Measurements from ENCODE around the gene ARHGEF17.

ARHGEF17 gene

GRCh38 chr11:73347067-73347466, 39.0 kb downstream of the ARHGEF17 start:
- H2AFZ ChIP-seq, result no peak overlapping the region
- H3K36me3 ChIP-seq (ENCODE audit: control insufficient read depth, insufficient read depth, low read length), result no peaks in the 10 kb centered on the region
- H3K79me2 ChIP-seq, result peaks cover 2% of the 10 kb centered on the region
- no peak for TF ChIP-seq CTCF (IDR thresholded peaks at IDR 0.05)
- H3K27me3 ChIP-seq (ENCODE audit: control insufficient read depth, insufficient read depth, low read length), result no peaks in the 10 kb centered on the region
- H3K4me3 ChIP-seq (ENCODE audit: low read depth, low read length), result no peak overlapping the region
- H3K9ac ChIP-seq, result no peak overlapping the region
- no peak overlapping the region for H3K27ac ChIP-seq
- peaks cover 7% of the 10 kb centered on the region for H3K4me1 ChIP-seq
- no peak overlapping the region for H3K4me2 ChIP-seq (ENCODE audit: low read length)
- no peaks in the 10 kb centered on the region for H3K9me3 ChIP-seq (ENCODE audit: control insufficient read depth, low read length)

- Histone ChIP-seq H3K4me2 (ENCODE audit: low read length) (no peak overlapping the region), H3K36me3 (ENCODE audit: control insufficient read depth, insufficient read depth, low read length) (no peaks in the 10 kb centered on the region), H3K9me3 (ENCODE audit: control insufficient read depth, low read length) (no peaks in the 10 kb centered on the region), H3K27me3 (ENCODE audit: control insufficient read depth, insufficient read depth, low read length) (no peaks in the 10 kb centered on the region), H3K4me1 (peaks cover 4% of the 10 kb centered on the region), H3K27ac (no peak overlapping the region), H2AFZ (no peak overlapping the region), H3K9ac (no peak overlapping the region), H3K4me3 (ENCODE audit: low read depth, low read length) (no peak overlapping the region), H3K79me2 (peaks cover 5% of the 10 kb centered on the region)
- no peak for TF ChIP-seq CTCF (IDR thresholded peaks at IDR 0.05)
These were observed 40.8 kb downstream of the ARHGEF17 start for GRCh38 chr11:73348838-73349237.

GRCh38 chr11:73349633-73350032, 41.6 kb downstream of the ARHGEF17 start:
- Histone ChIP-seq H3K36me3 (ENCODE audit: control insufficient read depth, insufficient read depth, low read length) (no peaks in the 10 kb centered on the region), H3K4me1 (peaks cover 3% of the 10 kb centered on the region), H3K9ac (no peak overlapping the region), H3K4me3 (ENCODE audit: low read depth, low read length) (no peak overlapping the region), H3K9me3 (ENCODE audit: control insufficient read depth, low read length) (no peaks in the 10 kb centered on the region), H3K4me2 (ENCODE audit: low read length) (no peak overlapping the region), H3K79me2 (peaks cover 5% of the 10 kb centered on the region), H3K27ac (no peak overlapping the region), H3K27me3 (ENCODE audit: control insufficient read depth, insufficient read depth, low read length) (no peaks in the 10 kb centered on the region), H2AFZ (no peak overlapping the region)
- no peak for TF ChIP-seq CTCF (IDR thresholded peaks at IDR 0.05)

GRCh38 chr11:73350908-73351636, 43.0 kb downstream of the ARHGEF17 start:
- Histone ChIP-seq H2AFZ (no peak overlapping the region), H3K9me3 (ENCODE audit: control insufficient read depth, low read length) (no peaks in the 10 kb centered on the region), H3K27me3 (ENCODE audit: control insufficient read depth, insufficient read depth, low read length) (no peaks in the 10 kb centered on the region), H3K36me3 (ENCODE audit: control insufficient read depth, insufficient read depth, low read length) (no peaks in the 10 kb centered on the region), H3K4me1 (no peaks in the 10 kb centered on the region), H3K27ac (no peak overlapping the region), H3K79me2 (peaks cover 5% of the 10 kb centered on the region), H3K4me2 (ENCODE audit: low read length) (no peak overlapping the region), H3K4me3 (ENCODE audit: low read depth, low read length) (no peak overlapping the region), H3K9ac (no peak overlapping the region)
- peak; percentile 95 for TF ChIP-seq CTCF (IDR thresholded peaks at IDR 0.05)

- Histone ChIP-seq H3K27ac (no peak overlapping the region), H3K36me3 (ENCODE audit: control insufficient read depth, insufficient read depth, low read length) (no peaks in the 10 kb centered on the region)
These were observed 45.3 kb downstream of the ARHGEF17 start for GRCh38 chr11:73353422-73353821.

More at GRCh38 chr11:73353422-73353821, 45.3 kb downstream of the ARHGEF17 start:
- H3K27me3 ChIP-seq (ENCODE audit: control insufficient read depth, insufficient read depth, low read length), result no peaks in the 10 kb centered on the region
- no peak for TF ChIP-seq CTCF (IDR thresholded peaks at IDR 0.05)
- H3K4me2 ChIP-seq (ENCODE audit: low read length), result no peak overlapping the region
- H3K9me3 ChIP-seq (ENCODE audit: control insufficient read depth, low read length), result no peaks in the 10 kb centered on the region
- no peak overlapping the region for H3K9ac ChIP-seq
- H3K4me3 ChIP-seq (ENCODE audit: low read depth, low read length), result no peak overlapping the region
- H2AFZ ChIP-seq, result no peak overlapping the region
- H3K79me2 ChIP-seq, result peaks cover 5% of the 10 kb centered on the region
- peaks cover 10% of the 10 kb centered on the region for H3K4me1 ChIP-seq

Measured in parathyroid adenoma (tissue), 2 donors.